ENCODE measurements around the gene FANCG. TPM values are rescaled to one million over a fixed set of nuclear protein-coding genes. Genes with fewer than 3 reads are reported as not detected.
A peak's percentile ranks its signal among the peaks of the same experiment; 100 is the strongest.

The FANCG gene
- total RNA-seq, 1 experiment from 2014 or later, result 32.6 TPM

- no peak for DNase-seq (ENCODE audit: low read depth)
These were observed 24.0 kb upstream of the FANCG start for GRCh38 chr9:35103660-35104191.

GRCh38 chr9:35102769-35103659 lies 23.3 kb upstream of the FANCG start, which contains the start of gene STOML2:
Gene STOML2, minus strand, starts transcription at chr9:35103131. Its CDS starts 37 bp downstream, at chr9:35103094.
- peak; percentile 95 for DNase-seq (ENCODE audit: low read depth)

- peak; percentile 14 for DNase-seq (ENCODE audit: low read depth)
These were observed 22.7 kb upstream of the FANCG start for GRCh38 chr9:35102465-35102768.

GRCh38 chr9:35097573-35097972 lies 17.8 kb upstream of the FANCG start:
- DNase-seq (ENCODE audit: low read depth), result no peak

- DNase-seq (ENCODE audit: low read depth), result peak; percentile 77
These were observed 16.5 kb upstream of the FANCG start, which contains the start of gene PIGO for GRCh38 chr9:35096035-35096849. Gene PIGO, minus strand, starts transcription at chr9:35096591. Its CDS starts 1,026 bp downstream, at chr9:35095565.

GRCh38 chr9:35091536-35091935 lies 11.8 kb upstream of the FANCG start:
- DNase-seq (ENCODE audit: low read depth), result no peak

GRCh38 chr9:35089434-35089833 lies 9.7 kb upstream of the FANCG start:
- DNase-seq (ENCODE audit: low read depth), result no peak

- no peak for DNase-seq (ENCODE audit: low read depth)
These were observed 5.3 kb upstream of the FANCG start for GRCh38 chr9:35085078-35085477.

GRCh38 chr9:35079041-35079425 lies 709 bp downstream of the FANCG start:
- DNase-seq (ENCODE audit: low read depth), result no peak

GRCh38 chr9:35078066-35078465 lies 1.7 kb downstream of the FANCG start:
- no peak for DNase-seq (ENCODE audit: low read depth)

- no peak for DNase-seq (ENCODE audit: low read depth)
These were observed 2.9 kb downstream of the FANCG start for GRCh38 chr9:35076848-35077247.

- no peak for DNase-seq (ENCODE audit: low read depth)
These were observed 4.4 kb downstream of the FANCG start for GRCh38 chr9:35075358-35075757.

- DNase-seq (ENCODE audit: low read depth), result no peak
These were observed 5.0 kb downstream of the FANCG start for GRCh38 chr9:35074791-35075190.

- no peak for DNase-seq (ENCODE audit: low read depth)
These were observed 5.6 kb downstream of the FANCG start for GRCh38 chr9:35074141-35074540.

GRCh38 chr9:35073279-35073612 lies 6.5 kb downstream of the FANCG start:
- no peak for DNase-seq (ENCODE audit: low read depth)

- DNase-seq (ENCODE audit: low read depth), result peak; percentile 98
These were observed 7.1 kb downstream of the FANCG start, which contains the start of gene VCP for GRCh38 chr9:35072461-35073278. Gene VCP, minus strand, starts transcription at chr9:35072625. Its CDS starts 272 bp downstream, at chr9:35072353.

- peak; percentile 86 for DNase-seq (ENCODE audit: low read depth)
These were observed 7.8 kb downstream of the FANCG start for GRCh38 chr9:35071814-35072460.

GRCh38 chr9:35070823-35071813 lies 8.6 kb downstream of the FANCG start:
- peak; percentile 20 for DNase-seq (ENCODE audit: low read depth)

- DNase-seq (ENCODE audit: low read depth), result no peak
These were observed 10.7 kb downstream of the FANCG start for GRCh38 chr9:35069020-35069419.

- no peak for DNase-seq (ENCODE audit: low read depth)
These were observed 12.7 kb downstream of the FANCG start for GRCh38 chr9:35067056-35067455.
